Cardiac muscle cell (in vitro differentiated cells and primary cell): Measurements from ENCODE around the gene RHBDD1. TPM values are rescaled to one million over a fixed set of nuclear protein-coding genes. Genes with fewer than 3 reads are reported as not detected.

ENCODE experiments used
- DNase-seq, 2 donors: peaks; one replicate each; pipeline versions ENCODE4 v3.0.0 to v3.0.0-alpha.2; 2010 to 2017; ENCODE audit warnings: low read depth in 1 of 2, low spot score in 1 of 2
- H3K27ac ChIP-seq: fragments of 200-600 bp; sonication (generic); 2 replicates; pipeline ENCODE4 v1.5.1; 2016
- H3K27me3 ChIP-seq: fragments of 200-600 bp; sonication (generic); 2 replicates; pipeline ENCODE4 v1.6.0; 2016; ENCODE audit warnings: control low read depth
- H3K36me3 ChIP-seq: fragments of 200-600 bp; sonication (generic); 2 replicates; pipeline ENCODE4 v1.5.1; 2016; ENCODE audit warnings: control low read depth
- H3K4me1 ChIP-seq: fragments of 200-600 bp; sonication (generic); 2 replicates; pipeline ENCODE4 v1.8.1; 2017; ENCODE audit warnings: low read depth, mild to moderate bottlenecking, mixed run types
- H3K4me3 ChIP-seq: fragments of 200-600 bp; sonication (generic); 2 replicates; pipeline ENCODE4 v1.5.1; 2016; ENCODE audit warnings: mild to moderate bottlenecking
- H3K9me3 ChIP-seq: fragments of 200-600 bp; sonication (generic); 2 replicates; pipeline ENCODE4 v1.5.1; 2017; ENCODE audit warnings: low read depth, mild to moderate bottlenecking, control low read depth
- polyA plus RNA-seq: library from polyadenylated mRNA; unstranded; fragments of >200 nt; fragmentation: Nextera tagmentation; extraction: Ambion mirVana; gene quantifications from 2 replicates; pipeline ENCODE4 v1.2.1, GENCODE V29; 2016
- total RNA-seq: library from RNA; depleted of rRNA; stranded (reverse); fragments of >200 nt; gene quantifications from 2 replicates; pipeline ENCODE4 v1.2.3, GENCODE V29; 2016
- TF ChIP-seq, protein P1 (sequence below): IDR thresholded peaks from 2 replicates; pipeline ENCODE4 v1.5.1; 2012; ENCODE audit warnings: low read depth, mild to moderate bottlenecking, low read length

RHBDD1 gene
- total and polyA plus RNA-seq, 2 experiments from 2014 or later: 6.3 to 12.9 TPM

DNA sequence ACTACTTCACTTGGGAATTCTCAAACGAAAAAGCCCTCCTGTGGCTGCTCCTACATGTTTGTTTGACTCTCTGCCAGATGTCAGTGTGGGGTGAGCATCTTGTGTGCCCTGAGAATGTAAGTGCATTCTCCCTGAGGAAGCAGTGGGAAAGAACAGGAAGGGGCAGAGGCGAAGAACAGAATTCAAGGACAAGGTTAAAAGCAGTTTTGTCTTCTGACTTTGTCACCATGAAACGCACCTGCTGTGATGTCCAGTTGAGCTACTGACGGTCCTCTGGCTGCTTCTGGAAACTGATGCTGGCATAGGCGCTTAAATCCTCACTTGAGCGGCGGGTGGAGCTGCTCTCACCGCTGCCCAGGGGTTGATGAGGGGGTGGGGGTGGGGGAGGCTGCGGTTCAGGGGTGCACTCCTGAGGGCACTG lies 41.1 kb upstream of the RHBDD1 start:
- peak in 1 of 2 donors; percentile 77 for DNase-seq
- Histone ChIP-seq H3K27me3 (no peaks in the 10 kb centered on the region), H3K36me3 (no peaks in the 10 kb centered on the region), H3K4me3 (peak overlapping the region; percentile 35), H3K9me3 (no peaks in the 10 kb centered on the region), H3K4me1 (peaks cover 43% of the 10 kb centered on the region), H3K27ac (no peak overlapping the region)
- TF ChIP-seq, protein P1, sequence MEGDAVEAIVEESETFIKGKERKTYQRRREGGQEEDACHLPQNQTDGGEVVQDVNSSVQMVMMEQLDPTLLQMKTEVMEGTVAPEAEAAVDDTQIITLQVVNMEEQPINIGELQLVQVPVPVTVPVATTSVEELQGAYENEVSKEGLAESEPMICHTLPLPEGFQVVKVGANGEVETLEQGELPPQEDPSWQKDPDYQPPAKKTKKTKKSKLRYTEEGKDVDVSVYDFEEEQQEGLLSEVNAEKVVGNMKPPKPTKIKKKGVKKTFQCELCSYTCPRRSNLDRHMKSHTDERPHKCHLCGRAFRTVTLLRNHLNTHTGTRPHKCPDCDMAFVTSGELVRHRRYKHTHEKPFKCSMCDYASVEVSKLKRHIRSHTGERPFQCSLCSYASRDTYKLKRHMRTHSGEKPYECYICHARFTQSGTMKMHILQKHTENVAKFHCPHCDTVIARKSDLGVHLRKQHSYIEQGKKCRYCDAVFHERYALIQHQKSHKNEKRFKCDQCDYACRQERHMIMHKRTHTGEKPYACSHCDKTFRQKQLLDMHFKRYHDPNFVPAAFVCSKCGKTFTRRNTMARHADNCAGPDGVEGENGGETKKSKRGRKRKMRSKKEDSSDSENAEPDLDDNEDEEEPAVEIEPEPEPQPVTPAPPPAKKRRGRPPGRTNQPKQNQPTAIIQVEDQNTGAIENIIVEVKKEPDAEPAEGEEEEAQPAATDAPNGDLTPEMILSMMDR: peak; percentile 4

DNA sequence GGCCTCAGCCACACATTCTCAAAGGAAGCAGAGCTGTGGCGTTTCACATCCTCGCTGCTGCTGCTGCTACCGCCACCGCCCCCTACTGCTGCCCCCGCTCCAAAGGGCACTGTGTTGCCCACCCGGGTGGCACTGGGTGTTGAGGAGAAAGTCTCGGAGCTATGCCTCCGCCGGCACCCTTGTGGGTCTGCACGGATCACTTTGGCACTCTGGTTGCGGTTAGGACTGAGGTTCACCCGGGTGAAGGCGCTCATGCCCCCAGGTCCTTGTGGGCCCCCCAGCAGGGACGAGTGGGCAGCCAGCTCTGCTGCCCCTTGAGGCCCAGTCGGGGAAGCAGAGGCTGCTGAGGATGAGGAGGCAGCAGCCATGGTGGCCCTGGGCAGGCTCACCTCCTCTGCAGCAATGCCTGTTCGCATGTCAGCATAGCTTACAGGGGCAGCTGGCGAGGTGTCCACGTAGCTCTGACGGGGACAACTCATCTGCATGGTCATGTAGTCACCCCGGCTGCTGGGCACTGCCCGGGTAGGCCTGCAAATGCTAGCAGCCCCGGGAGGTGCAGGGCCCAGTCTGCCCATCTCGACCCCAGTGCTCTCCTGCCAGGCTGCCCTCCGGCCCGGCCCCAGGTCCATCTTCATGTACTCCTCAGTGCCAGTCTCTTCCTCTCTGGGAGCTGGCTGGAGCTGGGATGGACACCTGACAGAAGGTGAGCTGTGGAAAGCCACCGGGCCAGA lies 40.4 kb upstream of the RHBDD1 start:
- H3K27ac ChIP-seq: no peak overlapping the region
- H3K4me1 ChIP-seq: peaks cover 42% of the 10 kb centered on the region
- TF ChIP-seq, protein P1: no peak
- H3K36me3 ChIP-seq: no peaks in the 10 kb centered on the region
- peak overlapping the region; percentile 35 for H3K4me3 ChIP-seq
- H3K9me3 ChIP-seq: no peaks in the 10 kb centered on the region
- no peak for DNase-seq
- no peaks in the 10 kb centered on the region for H3K27me3 ChIP-seq

DNA sequence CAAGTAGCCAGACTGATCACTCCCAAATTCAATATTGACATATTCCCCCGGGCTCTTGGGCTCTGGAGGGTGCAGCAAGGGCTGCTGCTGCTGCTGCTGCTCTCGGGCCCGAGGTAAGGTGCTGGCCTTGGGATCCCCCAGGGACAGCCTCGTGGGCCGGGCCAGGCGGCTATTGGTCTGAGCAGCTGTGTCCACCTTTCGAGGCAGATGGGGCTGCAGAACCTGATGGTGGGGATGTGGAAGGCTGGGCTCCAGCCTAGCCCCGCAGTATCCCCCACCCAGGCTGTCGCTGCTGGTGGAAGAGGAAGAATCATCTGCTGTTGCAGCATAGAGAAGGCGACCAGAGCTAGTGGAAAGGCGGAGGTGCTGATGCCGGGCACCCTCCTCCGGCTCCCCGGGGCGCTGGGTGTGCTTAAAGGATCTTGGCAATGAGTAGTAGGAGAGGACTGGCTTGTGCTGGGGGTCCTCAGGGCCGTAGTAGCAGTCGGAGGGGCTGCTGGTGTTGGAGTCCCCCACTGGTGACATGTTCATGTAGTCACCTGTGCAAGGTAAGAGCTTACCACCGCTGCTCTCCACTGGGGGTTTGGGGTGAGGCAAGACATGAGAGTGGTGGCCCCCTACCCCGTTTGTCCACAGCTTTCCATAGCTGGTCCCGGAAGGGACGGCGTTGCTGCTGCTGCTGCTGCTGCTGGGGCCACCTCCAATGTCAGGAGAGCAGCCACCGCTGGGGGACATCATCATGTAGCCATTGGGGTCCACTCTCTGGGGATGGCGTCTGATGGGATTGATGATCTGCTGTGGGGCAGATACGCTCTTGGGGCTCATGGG lies 39.6 kb upstream of the RHBDD1 start:
- H3K27ac ChIP-seq: no peak overlapping the region
- TF ChIP-seq, protein P1: no peak
- DNase-seq: no peak
- H3K4me1 ChIP-seq: peaks cover 42% of the 10 kb centered on the region
- H3K36me3 ChIP-seq: no peaks in the 10 kb centered on the region
- no peaks in the 10 kb centered on the region for H3K9me3 ChIP-seq
- no peaks in the 10 kb centered on the region for H3K27me3 ChIP-seq
- no peak overlapping the region for H3K4me3 ChIP-seq

DNA sequence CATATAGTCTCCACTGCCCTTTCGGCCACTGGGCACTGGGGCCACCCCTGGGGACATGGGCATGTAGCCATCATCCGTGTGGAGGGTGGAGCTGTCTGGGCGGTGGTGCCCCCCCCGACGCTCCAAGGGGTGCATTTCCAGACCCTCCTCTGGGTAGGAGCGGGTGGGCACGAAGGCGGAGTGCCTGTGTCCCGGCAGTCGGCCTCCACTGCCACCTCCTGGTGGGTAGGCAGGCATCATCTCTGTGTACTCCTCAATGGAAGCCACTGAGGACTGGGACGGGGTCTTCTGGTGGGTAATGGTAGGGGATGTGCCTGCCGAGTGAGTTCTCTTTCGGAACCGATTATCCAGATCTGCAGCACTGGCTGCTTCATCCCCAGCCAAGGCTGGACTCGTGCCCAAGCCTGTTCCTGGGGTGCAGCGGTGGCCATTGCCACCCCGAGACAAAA lies 39.0 kb upstream of the RHBDD1 start:
- no peak for DNase-seq
- no peaks in the 10 kb centered on the region for H3K36me3 ChIP-seq
- no peak overlapping the region for H3K27ac ChIP-seq
- H3K9me3 ChIP-seq: no peaks in the 10 kb centered on the region
- no peaks in the 10 kb centered on the region for H3K27me3 ChIP-seq
- peaks cover 41% of the 10 kb centered on the region for H3K4me1 ChIP-seq
- TF ChIP-seq, protein P1: peak; percentile 57
- no peak overlapping the region for H3K4me3 ChIP-seq

DNA sequence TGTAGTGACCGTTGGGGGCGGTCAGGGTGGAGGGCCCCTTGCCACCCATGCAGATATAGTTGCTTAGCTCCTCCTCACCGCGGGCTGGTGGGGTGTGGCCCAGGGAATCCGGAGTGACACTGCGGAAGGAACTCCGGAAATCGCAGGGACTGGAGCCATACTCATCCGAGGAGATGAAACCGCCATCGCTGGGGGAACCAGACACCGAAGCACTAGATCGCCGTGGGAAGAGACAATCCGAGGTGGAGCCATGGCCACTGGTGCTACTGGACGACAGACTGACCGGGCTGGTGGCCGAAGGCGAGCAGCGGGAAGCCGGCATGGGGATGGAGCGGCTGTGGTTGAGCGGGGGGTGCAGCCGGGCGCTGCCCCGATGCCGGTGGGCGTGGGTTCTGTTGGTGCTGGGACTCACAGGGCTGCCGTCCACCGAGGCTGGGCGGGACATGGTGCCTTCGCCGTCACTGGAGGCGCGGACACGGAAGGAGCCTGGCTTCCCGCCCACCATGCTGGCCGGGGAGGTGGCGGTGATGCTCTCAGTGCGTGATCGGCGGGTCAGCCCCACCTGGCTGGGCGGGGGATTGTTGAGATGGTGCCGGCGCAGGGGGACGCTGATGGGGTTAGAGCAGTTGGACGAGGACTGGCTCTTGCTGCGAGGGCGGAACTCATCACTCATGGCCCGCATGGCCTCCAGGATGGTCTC lies 38.4 kb upstream of the RHBDD1 start:
- no peak overlapping the region for H3K27ac ChIP-seq
- no peaks in the 10 kb centered on the region for H3K27me3 ChIP-seq
- H3K9me3 ChIP-seq: no peaks in the 10 kb centered on the region
- peaks cover 35% of the 10 kb centered on the region for H3K4me1 ChIP-seq
- H3K36me3 ChIP-seq: no peaks in the 10 kb centered on the region
- peak overlapping the region; percentile 92 for H3K4me3 ChIP-seq
- DNase-seq: no peak
- TF ChIP-seq, protein P1: no peak
